ENCODE results near the gene SYT12. TPM values are rescaled to one million over a fixed set of nuclear protein-coding genes. Genes with fewer than 3 reads are reported as not detected.

SYT12 gene
- total and polyA plus RNA-seq, 12 donors = 0.67 to 55.6 (median 3.4) TPM

- TF ChIP-seq POLR2A (IDR thresholded peaks at IDR 0.05) (no peak), CTCF (IDR thresholded peaks at IDR 0.05) (no peak)
- Histone ChIP-seq H3K27ac (no peak overlapping the region), H3K4me1 (replicated peaks in 1 of 2) (no peaks in the 10 kb centered on the region), H3K27me3 (no peaks in the 10 kb centered on the region), H3K36me3 (replicated peaks in 1 of 2) (no peaks in the 10 kb centered on the region), H3K9me3 (replicated peaks in 1 of 3) (no peaks in the 10 kb centered on the region), H3K4me3 (no peak overlapping the region)
- DNase-seq = no peak
- WGBS, 4 donors = 81 to 88% (median 86%) methylated on average over 5 of the region's 5 CpGs
- intact Hi-C loops (cut with DNase I) = no loop called here
These were observed 6.4 kb upstream of the SYT12 start for GRCh38 chr11:67016550-67016949.

DNA sequence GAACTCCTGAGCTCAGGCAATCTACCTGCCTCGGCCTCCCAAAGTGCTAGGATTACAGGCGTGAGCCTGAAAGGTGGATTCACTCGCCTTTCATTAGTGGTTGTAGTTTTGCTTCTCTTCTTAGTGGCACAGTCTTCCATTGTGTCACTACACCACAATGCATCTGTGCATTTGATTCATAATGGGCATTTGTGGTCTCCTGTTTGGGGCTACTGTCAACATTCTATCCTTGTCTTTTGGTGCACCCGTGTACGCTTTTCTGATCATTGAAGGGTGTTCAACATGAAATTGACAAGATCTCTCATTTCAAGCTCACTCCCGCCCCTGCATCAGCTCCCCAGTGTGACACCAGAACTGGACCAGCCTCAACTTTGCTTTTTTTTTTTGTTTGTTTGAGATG is 2.0 kb upstream of the SYT12 start:
- DNase-seq = no peak
- 84 to 97% (median 90%) methylated on average over 6 of the region's 6 CpGs for WGBS, 4 donors
- H3K27me3 ChIP-seq = no peaks in the 10 kb centered on the region
- intact Hi-C loops (cut with DNase I) = no loop called here
- no peaks in the 10 kb centered on the region for H3K9me3 ChIP-seq (replicated peaks in 1 of 3)
- H3K4me3 ChIP-seq = no peak overlapping the region
- H3K4me1 ChIP-seq (replicated peaks in 1 of 2) = peaks cover 0 to 10% of the 10 kb centered on the region in 2 donors
- no peaks in the 10 kb centered on the region for H3K36me3 ChIP-seq (replicated peaks in 1 of 2)
- TF ChIP-seq POLR2A (IDR thresholded peaks at IDR 0.05) (no peak), CTCF (IDR thresholded peaks at IDR 0.05) (no peak)
- no peak overlapping the region for H3K27ac ChIP-seq

DNA sequence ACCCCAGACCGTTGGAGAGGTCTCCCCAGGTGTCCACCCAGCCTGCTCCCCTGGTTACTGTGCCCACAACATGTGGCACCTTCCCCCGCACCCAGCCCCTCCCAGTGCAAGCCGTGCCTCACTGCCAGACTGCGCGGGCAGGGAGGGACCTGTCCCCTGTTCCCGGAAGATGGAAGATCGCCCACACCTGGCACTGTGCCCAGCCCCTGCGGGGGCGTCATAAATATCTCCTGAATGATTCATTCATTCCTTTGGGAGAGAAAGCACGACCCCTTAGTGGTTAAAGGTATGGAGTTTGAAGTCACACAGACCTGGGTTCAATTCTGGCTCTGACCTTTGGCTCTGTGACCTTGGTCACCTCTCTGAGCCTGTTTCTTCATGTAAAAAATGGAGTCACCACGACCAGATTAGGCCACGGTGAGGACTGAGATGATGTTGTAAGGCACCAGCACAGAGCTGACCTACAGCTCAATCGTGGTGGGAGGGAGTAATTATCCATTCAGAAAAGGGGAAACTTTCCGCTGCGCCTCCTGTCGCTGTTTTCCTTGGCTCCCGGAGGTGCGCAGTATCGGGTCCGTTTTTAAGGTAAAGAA is 497 bp upstream of the SYT12 start:
- no peaks in the 10 kb centered on the region for H3K9me3 ChIP-seq (replicated peaks in 1 of 3)
- H3K4me3 ChIP-seq = peak overlapping the region in 1 of 4 donors; percentile 58
- TF ChIP-seq POLR2A (IDR thresholded peaks at IDR 0.05) (no peak), CTCF (IDR thresholded peaks at IDR 0.05) (no peak)
- intact Hi-C loops (cut with DNase I) = no loop called here
- H3K27me3 ChIP-seq = no peaks in the 10 kb centered on the region
- DNase-seq = peak; percentile 47 to 79 (median 56)
- no peaks in the 10 kb centered on the region for H3K36me3 ChIP-seq (replicated peaks in 1 of 2)
- peaks cover 0 to 10% of the 10 kb centered on the region in 2 donors for H3K4me1 ChIP-seq (replicated peaks in 1 of 2)
- peak overlapping the region in 1 of 5 donors; percentile 20 for H3K27ac ChIP-seq
- WGBS, 4 donors = 11 to 23% (median 18%) methylated on average over 10 to 20 of the region's 20 CpGs

DNA sequence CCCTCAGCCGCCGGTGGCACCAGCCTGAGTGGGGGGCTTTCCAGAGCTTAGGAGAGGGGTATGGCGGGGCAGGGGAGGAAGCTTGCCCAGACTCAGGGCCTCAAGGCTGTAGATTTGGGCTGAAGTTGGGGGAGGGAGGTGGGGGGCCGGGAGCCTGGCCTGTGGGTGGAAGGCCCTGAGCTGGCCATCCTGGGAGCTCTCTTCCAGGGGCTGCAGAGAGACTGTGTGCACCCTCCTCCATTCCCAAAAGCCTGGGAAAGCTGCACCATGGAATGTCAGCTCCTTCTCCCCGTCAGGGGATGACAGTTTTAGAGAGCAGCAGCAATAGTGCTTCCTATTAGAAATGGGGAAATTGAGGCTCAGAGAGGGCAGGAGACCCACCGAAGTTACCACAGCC is 1.0 kb downstream of the SYT12 start:
- H3K27ac ChIP-seq = no peak overlapping the region
- peaks cover 0 to 10% of the 10 kb centered on the region in 2 donors for H3K4me1 ChIP-seq (replicated peaks in 1 of 2)
- WGBS, 4 donors = 25 to 49% (median 41%) methylated on average over 4 to 6 of the region's 6 CpGs
- H3K9me3 ChIP-seq (replicated peaks in 1 of 3) = no peaks in the 10 kb centered on the region
- TF ChIP-seq CTCF (IDR thresholded peaks at IDR 0.05) = no peak
- TF ChIP-seq POLR2A (IDR thresholded peaks at IDR 0.05) = no peak
- no peaks in the 10 kb centered on the region for H3K36me3 ChIP-seq (replicated peaks in 1 of 2)
- no peaks in the 10 kb centered on the region for H3K27me3 ChIP-seq
- peak overlapping the region in 1 of 4 donors; percentile 58 for H3K4me3 ChIP-seq
- no peak for DNase-seq
- intact Hi-C loops (cut with DNase I) = no loop called here
